ENCODE results near the gene SASS6.
"Not testable (repeated sequence)": the region's sequence is repeated elsewhere in the genome, so short reads cannot be mapped to it uniquely, and the experiment has no call there.

Gene SASS6

GRCh38 chr1:100061681-100062080 is 71.0 kb downstream of the SASS6 start:
- Histone ChIP-seq H3K9me3 (ENCODE audit: control insufficient read depth in 5 of 5, low read length in 5 of 5) (no peaks in the 10 kb centered on the region), H3K4me3 (ENCODE audit: low read depth in 1 of 5, low read length in 5 of 5) (no peak overlapping the region), H3K27me3 (ENCODE audit: control insufficient read depth in 5 of 5, insufficient read depth in 4 of 5, low read length in 5 of 5) (no peaks in the 10 kb centered on the region), H3K36me3 (ENCODE audit: control insufficient read depth in 5 of 5, insufficient read depth in 5 of 5, low read length in 5 of 5) (peaks cover 23 to 49% (median 32%) of the 10 kb centered on the region in 5 donors), H3K27ac (ENCODE audit: low read depth, low read length) (no peak overlapping the region), H3K9ac (ENCODE audit: low read length in 5 of 5) (no peak overlapping the region), H3K4me1 (ENCODE audit: control insufficient read depth in 5 of 5, insufficient read depth in 5 of 5, low read length in 5 of 5) (peaks cover 0 to 3% (median 0%) of the 10 kb centered on the region in 5 donors)

- peaks cover 0 to 6% (median 5%) of the 10 kb centered on the region in 5 donors for H3K36me3 ChIP-seq (ENCODE audit: control insufficient read depth in 5 of 5, insufficient read depth in 5 of 5, low read length in 5 of 5)
- no peak overlapping the region for H3K27ac ChIP-seq (ENCODE audit: low read depth, low read length)
- peaks cover 0 to 5% (median 0%) of the 10 kb centered on the region in 5 donors for H3K4me1 ChIP-seq (ENCODE audit: control insufficient read depth in 5 of 5, insufficient read depth in 5 of 5, low read length in 5 of 5)
- no peaks in the 10 kb centered on the region for H3K27me3 ChIP-seq (ENCODE audit: control insufficient read depth in 5 of 5, insufficient read depth in 4 of 5, low read length in 5 of 5)
- H3K4me3 ChIP-seq (ENCODE audit: low read depth in 1 of 5, low read length in 5 of 5): no peak overlapping the region
- no peaks in the 10 kb centered on the region for H3K9me3 ChIP-seq (ENCODE audit: control insufficient read depth in 5 of 5, low read length in 5 of 5)
- no peak overlapping the region for H3K9ac ChIP-seq (ENCODE audit: low read length in 5 of 5)
These were observed 79.0 kb downstream of the SASS6 start for GRCh38 chr1:100053727-100054126.

- H3K9me3 ChIP-seq (ENCODE audit: control insufficient read depth in 5 of 5, low read length in 5 of 5): no peaks in the 10 kb centered on the region
- H3K9ac ChIP-seq (ENCODE audit: low read length in 5 of 5): no peak overlapping the region
- no peak overlapping the region for H3K4me3 ChIP-seq (ENCODE audit: low read depth in 1 of 5, low read length in 5 of 5)
- peaks cover 0 to 5% (median 0%) of the 10 kb centered on the region in 5 donors for H3K4me1 ChIP-seq (ENCODE audit: control insufficient read depth in 5 of 5, insufficient read depth in 5 of 5, low read length in 5 of 5)
- peaks cover 0 to 6% (median 4%) of the 10 kb centered on the region in 5 donors for H3K36me3 ChIP-seq (ENCODE audit: control insufficient read depth in 5 of 5, insufficient read depth in 5 of 5, low read length in 5 of 5)
- no peak overlapping the region for H3K27ac ChIP-seq (ENCODE audit: low read depth, low read length)
- no peaks in the 10 kb centered on the region for H3K27me3 ChIP-seq (ENCODE audit: control insufficient read depth in 5 of 5, insufficient read depth in 4 of 5, low read length in 5 of 5)
These were observed 79.6 kb downstream of the SASS6 start for GRCh38 chr1:100053119-100053518.

GRCh38 chr1:100051893-100052292 is 80.8 kb downstream of the SASS6 start:
- no peak overlapping the region for H3K27ac ChIP-seq (ENCODE audit: low read depth, low read length)
- H3K9me3 ChIP-seq (ENCODE audit: control insufficient read depth in 5 of 5, low read length in 5 of 5): no peaks in the 10 kb centered on the region

GRCh38 chr1:100051401-100051800 is 81.3 kb downstream of the SASS6 start:
- Histone ChIP-seq H3K4me3 (ENCODE audit: low read depth in 1 of 5, low read length in 5 of 5) (no peak overlapping the region), H3K36me3 (ENCODE audit: control insufficient read depth in 5 of 5, insufficient read depth in 5 of 5, low read length in 5 of 5) (peaks cover 0 to 3% (median 0%) of the 10 kb centered on the region in 5 donors), H3K9ac (ENCODE audit: low read length in 5 of 5) (no peak overlapping the region), H3K27ac (ENCODE audit: low read depth, low read length) (no peak overlapping the region), H3K27me3 (ENCODE audit: control insufficient read depth in 5 of 5, insufficient read depth in 4 of 5, low read length in 5 of 5) (no peaks in the 10 kb centered on the region), H3K9me3 (ENCODE audit: control insufficient read depth in 5 of 5, low read length in 5 of 5) (no peaks in the 10 kb centered on the region), H3K4me1 (ENCODE audit: control insufficient read depth in 5 of 5, insufficient read depth in 5 of 5, low read length in 5 of 5) (peaks cover 0 to 5% (median 0%) of the 10 kb centered on the region in 5 donors)

More at GRCh38 chr1:100051893-100052292, 80.8 kb downstream of the SASS6 start:
- H3K4me3 ChIP-seq (ENCODE audit: low read depth in 1 of 5, low read length in 5 of 5): no peak overlapping the region
- no peak overlapping the region for H3K9ac ChIP-seq (ENCODE audit: low read length in 5 of 5)
- peaks cover 0 to 5% (median 0%) of the 10 kb centered on the region in 5 donors for H3K4me1 ChIP-seq (ENCODE audit: control insufficient read depth in 5 of 5, insufficient read depth in 5 of 5, low read length in 5 of 5)
- peaks cover 0 to 3% (median 0%) of the 10 kb centered on the region in 5 donors for H3K36me3 ChIP-seq (ENCODE audit: control insufficient read depth in 5 of 5, insufficient read depth in 5 of 5, low read length in 5 of 5)
- H3K27me3 ChIP-seq (ENCODE audit: control insufficient read depth in 5 of 5, insufficient read depth in 4 of 5, low read length in 5 of 5): no peaks in the 10 kb centered on the region

- Histone ChIP-seq H3K27ac (ENCODE audit: low read depth, low read length) (no peak overlapping the region), H3K4me1 (ENCODE audit: control insufficient read depth in 5 of 5, insufficient read depth in 5 of 5, low read length in 5 of 5) (peaks cover 0 to 5% (median 0%) of the 10 kb centered on the region in 5 donors), H3K27me3 (ENCODE audit: control insufficient read depth in 5 of 5, insufficient read depth in 4 of 5, low read length in 5 of 5) (no peaks in the 10 kb centered on the region)
These were observed 82.6 kb downstream of the SASS6 start for GRCh38 chr1:100050139-100050538.

GRCh38 chr1:100047235-100047708 is 85.5 kb downstream of the SASS6 start:
- not testable (repeated sequence) for H3K27ac ChIP-seq (ENCODE audit: low read depth, low read length); H3K4me3 ChIP-seq (ENCODE audit: low read depth in 1 of 5, low read length in 5 of 5); H3K27me3 ChIP-seq (ENCODE audit: control insufficient read depth in 5 of 5, insufficient read depth in 4 of 5, low read length in 5 of 5); H3K9me3 ChIP-seq (ENCODE audit: control insufficient read depth in 5 of 5, low read length in 5 of 5); H3K9ac ChIP-seq (ENCODE audit: low read length in 5 of 5); H3K4me1 ChIP-seq (ENCODE audit: control insufficient read depth in 5 of 5, insufficient read depth in 5 of 5, low read length in 5 of 5); H3K36me3 ChIP-seq (ENCODE audit: control insufficient read depth in 5 of 5, insufficient read depth in 5 of 5, low read length in 5 of 5)

More at GRCh38 chr1:100050139-100050538, 82.6 kb downstream of the SASS6 start:
- peaks cover 0 to 3% (median 0%) of the 10 kb centered on the region in 5 donors for H3K36me3 ChIP-seq (ENCODE audit: control insufficient read depth in 5 of 5, insufficient read depth in 5 of 5, low read length in 5 of 5)
- H3K9ac ChIP-seq (ENCODE audit: low read length in 5 of 5): no peak overlapping the region
- no peaks in the 10 kb centered on the region for H3K9me3 ChIP-seq (ENCODE audit: control insufficient read depth in 5 of 5, low read length in 5 of 5)
- H3K4me3 ChIP-seq (ENCODE audit: low read depth in 1 of 5, low read length in 5 of 5): no peak overlapping the region

GRCh38 chr1:100045206-100045605 is 87.5 kb downstream of the SASS6 start:
- Histone ChIP-seq H3K27ac (ENCODE audit: low read depth, low read length) (no peak overlapping the region), H3K4me1 (ENCODE audit: control insufficient read depth in 5 of 5, insufficient read depth in 5 of 5, low read length in 5 of 5) (peaks cover 0 to 10% (median 4%) of the 10 kb centered on the region in 5 donors), H3K27me3 (ENCODE audit: control insufficient read depth in 5 of 5, insufficient read depth in 4 of 5, low read length in 5 of 5) (no peaks in the 10 kb centered on the region), H3K9ac (ENCODE audit: low read length in 5 of 5) (no peak overlapping the region), H3K9me3 (ENCODE audit: control insufficient read depth in 5 of 5, low read length in 5 of 5) (no peaks in the 10 kb centered on the region), H3K36me3 (ENCODE audit: control insufficient read depth in 5 of 5, insufficient read depth in 5 of 5, low read length in 5 of 5) (no peaks in the 10 kb centered on the region), H3K4me3 (ENCODE audit: low read depth in 1 of 5, low read length in 5 of 5) (no peak overlapping the region)

GRCh38 chr1:100039591-100039990 is 93.1 kb downstream of the SASS6 start:
- Histone ChIP-seq H3K36me3 (ENCODE audit: control insufficient read depth in 5 of 5, insufficient read depth in 5 of 5, low read length in 5 of 5) (no peaks in the 10 kb centered on the region), H3K4me1 (ENCODE audit: control insufficient read depth in 5 of 5, insufficient read depth in 5 of 5, low read length in 5 of 5) (peaks cover 0 to 31% (median 22%) of the 10 kb centered on the region in 5 donors), H3K9ac (ENCODE audit: low read length in 5 of 5) (peak overlapping the region; percentile 89 to 99 (median 98)), H3K27me3 (ENCODE audit: control insufficient read depth in 5 of 5, insufficient read depth in 4 of 5, low read length in 5 of 5) (no peaks in the 10 kb centered on the region), H3K27ac (ENCODE audit: low read depth, low read length) (peak overlapping the region; percentile 84), H3K4me3 (ENCODE audit: low read depth in 1 of 5, low read length in 5 of 5) (peak overlapping the region in 4 of 5 donors; percentile 89 to 99 (median 95)), H3K9me3 (ENCODE audit: control insufficient read depth in 5 of 5, low read length in 5 of 5) (no peaks in the 10 kb centered on the region)

- Histone ChIP-seq H3K9me3 (ENCODE audit: control insufficient read depth in 5 of 5, low read length in 5 of 5) (no peaks in the 10 kb centered on the region), H3K4me3 (ENCODE audit: low read depth in 1 of 5, low read length in 5 of 5) (peak overlapping the region; percentile 89 to 99 (median 95)), H3K4me1 (ENCODE audit: control insufficient read depth in 5 of 5, insufficient read depth in 5 of 5, low read length in 5 of 5) (peaks cover 0 to 31% (median 22%) of the 10 kb centered on the region in 5 donors), H3K27ac (ENCODE audit: low read depth, low read length) (peak overlapping the region; percentile 84), H3K27me3 (ENCODE audit: control insufficient read depth in 5 of 5, insufficient read depth in 4 of 5, low read length in 5 of 5) (no peaks in the 10 kb centered on the region), H3K9ac (ENCODE audit: low read length in 5 of 5) (peak overlapping the region; percentile 89 to 99 (median 98)), H3K36me3 (ENCODE audit: control insufficient read depth in 5 of 5, insufficient read depth in 5 of 5, low read length in 5 of 5) (no peaks in the 10 kb centered on the region)
These were observed 94.0 kb downstream of the SASS6 start for GRCh38 chr1:100038660-100039287.

Measured in subcutaneous abdominal adipose tissue (tissue), 5 donors.